AG08396 (cell line): ENCODE measurements around the gene RAB3C.
A peak's percentile ranks its signal among the peaks of the same experiment; 100 is the strongest.
"Not testable (repeated sequence)": the region's sequence is repeated elsewhere in the genome, so short reads cannot be mapped to it uniquely, and the experiment has no call there.

ENCODE experiments used
- DNase-seq: peaks from one replicate; pipeline ENCODE4 v3.0.0; 2012; ENCODE audit warnings: low spot score, mixed read lengths

RAB3C gene, protein sequence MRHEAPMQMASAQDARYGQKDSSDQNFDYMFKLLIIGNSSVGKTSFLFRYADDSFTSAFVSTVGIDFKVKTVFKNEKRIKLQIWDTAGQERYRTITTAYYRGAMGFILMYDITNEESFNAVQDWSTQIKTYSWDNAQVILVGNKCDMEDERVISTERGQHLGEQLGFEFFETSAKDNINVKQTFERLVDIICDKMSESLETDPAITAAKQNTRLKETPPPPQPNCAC

DNA sequence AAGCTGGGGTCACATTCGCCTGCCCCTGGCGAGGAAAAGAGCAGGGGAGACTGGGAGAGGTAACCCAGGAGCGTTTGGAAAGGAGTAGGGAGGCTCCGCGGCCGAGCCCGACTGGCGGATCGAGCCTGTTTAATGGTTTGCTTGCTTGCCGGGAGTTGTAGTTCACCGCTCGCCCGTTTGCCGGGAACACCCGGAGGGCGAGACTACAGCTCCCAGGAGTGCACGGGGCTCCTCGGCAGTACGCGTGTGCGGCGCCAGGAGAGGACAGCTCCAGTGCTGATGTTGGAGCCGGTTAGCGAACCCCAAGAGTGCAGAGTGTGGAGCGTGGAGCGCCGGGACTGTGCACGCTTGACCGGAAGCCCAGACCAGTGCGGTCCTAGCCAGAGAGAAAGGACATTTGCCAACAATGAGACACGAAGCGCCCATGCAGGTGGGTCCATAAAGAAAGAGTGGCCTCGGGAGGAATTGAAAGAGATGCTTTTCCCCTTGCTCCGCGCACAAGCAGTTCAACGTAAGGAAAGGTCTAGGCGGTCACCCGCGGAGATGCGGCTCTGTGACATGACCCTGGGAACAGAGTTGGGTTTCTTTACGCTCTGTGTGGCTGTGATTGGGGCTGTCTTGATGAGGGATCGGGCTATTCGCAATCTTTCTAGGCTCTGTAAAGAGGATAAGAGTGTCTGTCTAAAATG lies at the start of gene RAB3C:
Gene RAB3C, plus strand, starts transcription at position 273 of the 689 bp plus-strand sequence. Its CDS starts 134 bp downstream, at position 407.
- DNase-seq, result peak; percentile 94

GRCh38 chr5:58541935-58542334 lies 40.9 kb upstream of the RAB3C start:
- not testable (repeated sequence) for DNase-seq

- DNase-seq, result no peak
These were observed 40.2 kb upstream of the RAB3C start for GRCh38 chr5:58542709-58543108.

DNA sequence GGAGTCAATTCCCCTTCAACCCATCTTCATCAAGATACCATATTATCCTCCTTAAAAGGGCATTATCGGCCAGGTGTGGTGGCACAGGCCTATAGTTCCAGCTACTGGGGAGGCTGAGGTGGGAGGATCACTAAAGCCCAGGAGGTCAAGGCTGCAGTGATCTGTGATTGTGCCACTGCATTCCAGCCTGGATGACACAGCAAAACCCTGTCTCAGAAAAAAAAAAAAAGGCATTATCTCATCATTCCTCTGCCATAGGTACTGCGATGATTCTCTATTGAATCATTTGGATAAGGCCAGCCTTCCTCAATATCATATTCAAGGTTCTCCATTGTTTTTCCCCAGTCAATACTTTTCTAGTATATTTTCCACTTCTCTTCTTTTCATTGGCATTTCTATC lies 39.2 kb upstream of the RAB3C start:
- DNase-seq, result no peak

- DNase-seq, result no peak
These were observed 38.7 kb upstream of the RAB3C start for GRCh38 chr5:58544195-58544594.

DNA sequence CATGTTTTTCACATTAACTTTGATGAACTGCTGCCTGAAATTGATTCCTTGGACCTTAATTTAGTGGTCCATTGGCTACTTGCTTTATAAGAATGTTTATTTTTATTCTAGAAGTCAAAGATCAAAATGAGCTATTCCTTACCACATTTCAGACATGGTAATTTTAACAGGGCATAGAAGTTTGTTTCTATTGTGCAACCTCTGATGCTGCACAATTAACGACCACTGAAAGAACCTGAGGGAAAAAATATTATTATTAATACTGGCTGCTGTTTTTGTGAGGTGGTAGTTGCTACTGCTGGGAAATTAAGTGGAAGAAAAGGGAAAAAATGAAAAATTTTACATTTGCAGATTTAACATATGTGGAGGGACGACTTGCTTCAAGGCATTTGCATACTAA lies 37.9 kb upstream of the RAB3C start:
- DNase-seq, result no peak

- no peak for DNase-seq
These were observed 37.0 kb upstream of the RAB3C start for GRCh38 chr5:58545912-58546311.

DNA sequence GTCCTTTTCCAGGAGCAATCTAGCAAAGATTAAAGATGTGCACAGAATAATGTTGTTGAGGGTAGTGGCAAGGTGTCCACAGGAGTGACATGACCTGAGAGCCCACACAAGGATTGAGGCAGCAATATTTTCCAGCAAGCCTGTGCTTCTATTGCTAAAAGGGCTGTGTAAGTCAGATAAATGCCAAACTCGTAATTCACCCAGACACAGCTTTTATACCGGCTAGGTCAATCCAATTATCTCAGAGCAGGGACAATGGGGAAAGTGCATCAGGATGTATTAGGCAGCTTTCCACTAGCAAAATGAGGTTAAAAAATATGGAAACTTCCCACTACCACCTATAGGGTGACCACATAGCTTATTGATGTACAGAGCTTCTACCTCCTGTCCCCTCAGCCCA lies 34.8 kb upstream of the RAB3C start:
- DNase-seq, result no peak

GRCh38 chr5:58551492-58551891 lies 31.4 kb upstream of the RAB3C start:
- no peak for DNase-seq

DNA sequence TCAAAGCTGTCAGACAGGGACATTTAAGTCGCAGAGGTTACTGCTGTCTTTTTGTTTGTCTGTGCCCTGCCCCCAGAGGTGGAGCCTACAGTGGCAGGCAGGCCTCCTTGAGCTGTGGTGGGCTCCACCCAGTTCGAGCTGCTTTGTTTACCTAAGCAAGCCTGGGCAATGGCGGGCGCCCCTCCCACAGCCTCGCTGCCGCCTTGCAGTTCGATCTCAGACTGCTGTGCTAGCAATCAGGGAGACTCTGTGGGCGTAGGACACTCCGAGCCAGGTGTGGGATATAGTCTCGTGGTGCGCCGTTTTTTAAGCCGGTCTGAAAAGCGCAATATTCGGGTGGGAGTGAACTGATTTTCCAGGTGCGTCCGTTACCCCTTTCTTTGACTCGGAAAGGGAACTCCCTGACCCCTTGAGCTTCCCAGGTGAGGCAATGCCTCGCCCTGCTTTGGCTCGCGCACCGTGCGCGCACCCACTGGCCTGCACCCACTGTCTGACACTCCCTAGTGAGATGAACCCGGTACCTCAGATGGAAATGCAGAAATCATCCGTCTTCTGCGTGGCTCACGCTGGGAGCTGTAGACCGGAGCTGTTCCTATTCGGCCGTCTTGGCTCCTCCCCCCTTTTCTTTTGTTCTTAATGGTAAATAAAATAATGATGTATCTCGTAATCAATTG lies 25.1 kb upstream of the RAB3C start:
- not testable (repeated sequence) for DNase-seq

- DNase-seq, result not testable (repeated sequence)
These were observed 19.7 kb upstream of the RAB3C start for GRCh38 chr5:58563016-58563700.

DNA sequence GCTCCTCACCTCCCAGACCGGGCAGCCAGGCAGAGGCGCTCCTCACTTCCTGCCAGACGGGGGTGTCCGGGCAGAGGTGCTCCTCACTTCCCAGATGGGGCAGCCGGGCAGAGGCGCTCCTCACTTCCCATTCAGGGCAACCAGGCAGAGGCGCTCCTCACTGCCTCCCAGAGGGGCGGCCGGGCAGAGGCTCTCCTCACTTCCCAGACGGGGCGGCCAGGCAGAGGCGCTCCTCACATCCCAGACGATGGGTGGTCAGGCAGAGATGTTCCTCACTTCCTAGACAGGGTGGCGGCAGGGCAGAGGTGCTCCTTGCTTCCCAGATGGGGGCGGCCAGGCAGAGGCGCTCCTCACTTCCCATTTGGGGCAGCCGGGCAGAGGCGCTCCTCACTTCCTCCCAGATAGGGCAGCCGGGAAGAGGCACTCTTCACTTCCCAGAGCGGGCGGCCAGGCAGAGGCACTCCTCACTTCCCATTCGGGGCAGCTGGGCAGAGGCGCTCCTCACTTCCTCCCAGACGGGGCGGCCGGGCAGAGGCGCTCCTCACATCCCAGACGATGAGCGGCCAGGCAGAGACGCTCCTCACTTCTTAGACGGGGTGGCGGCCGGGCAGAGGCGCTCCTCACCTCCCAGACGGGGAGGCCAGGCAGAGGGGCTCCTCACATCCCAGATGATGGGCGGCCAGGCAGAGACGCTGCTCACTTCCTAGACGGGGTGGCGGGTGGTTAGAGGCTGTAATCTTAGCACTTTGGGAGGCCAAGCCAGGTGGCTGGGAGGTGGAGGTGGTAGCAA lies 18.6 kb upstream of the RAB3C start:
- DNase-seq, result not testable (repeated sequence)

DNA sequence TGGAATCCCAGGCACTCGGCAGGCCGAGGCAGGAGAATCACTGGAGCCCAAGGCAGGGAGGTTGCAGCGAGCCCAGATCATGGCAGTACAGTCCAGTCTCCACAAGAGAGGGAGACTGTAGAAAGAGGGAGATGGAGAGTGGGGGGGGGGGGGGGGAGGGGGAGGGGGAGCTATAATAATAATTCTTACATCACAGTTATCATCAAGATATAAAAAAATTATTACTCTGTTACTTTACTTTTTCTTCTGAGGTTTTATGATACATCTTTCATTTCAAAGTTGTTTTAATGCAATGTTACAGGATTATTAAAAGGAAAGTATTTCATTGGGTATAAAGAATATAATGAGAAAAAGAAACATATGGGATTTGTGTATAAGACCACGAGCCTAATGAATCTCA lies 17.8 kb upstream of the RAB3C start:
- no peak for DNase-seq

DNA sequence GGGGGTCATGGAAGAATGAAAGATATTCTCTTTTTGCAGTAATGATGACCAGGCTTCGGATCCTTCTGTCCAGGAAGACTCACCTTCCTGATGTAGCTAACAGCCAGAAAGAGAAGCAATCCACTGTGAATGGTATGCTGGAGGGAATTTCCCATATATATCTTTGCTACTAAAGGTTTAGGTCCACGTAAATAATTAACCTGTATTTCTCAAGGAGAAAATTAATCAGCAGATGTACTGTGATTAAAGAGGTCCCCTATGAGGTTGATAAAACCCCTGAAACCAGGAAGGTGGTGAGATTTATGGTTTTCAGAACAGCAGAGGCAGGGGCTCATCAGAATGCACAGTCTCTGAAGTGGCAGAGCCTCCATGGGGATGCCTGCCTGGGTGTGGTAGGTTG lies 11.4 kb upstream of the RAB3C start:
- no peak for DNase-seq

DNA sequence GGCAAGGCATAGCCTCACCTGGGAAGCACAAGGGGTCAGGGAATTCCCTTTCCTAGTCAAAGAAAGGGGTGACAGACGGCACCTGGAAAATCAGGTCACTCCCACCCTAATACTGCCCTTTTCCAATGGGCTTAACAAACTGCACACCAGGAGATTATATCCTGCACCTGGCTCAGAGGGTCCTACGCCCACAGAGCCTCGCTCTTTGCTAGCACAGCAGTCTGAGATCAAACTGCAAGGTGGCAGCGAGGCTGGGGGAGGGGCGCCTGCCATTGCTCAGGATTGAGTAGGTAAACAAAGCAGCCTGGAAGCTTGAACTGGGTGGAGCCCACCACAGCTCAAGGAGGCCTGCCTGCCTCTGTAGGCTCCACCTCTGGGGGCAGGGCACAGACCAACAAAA lies 9.9 kb upstream of the RAB3C start:
- not testable (repeated sequence) for DNase-seq

DNA sequence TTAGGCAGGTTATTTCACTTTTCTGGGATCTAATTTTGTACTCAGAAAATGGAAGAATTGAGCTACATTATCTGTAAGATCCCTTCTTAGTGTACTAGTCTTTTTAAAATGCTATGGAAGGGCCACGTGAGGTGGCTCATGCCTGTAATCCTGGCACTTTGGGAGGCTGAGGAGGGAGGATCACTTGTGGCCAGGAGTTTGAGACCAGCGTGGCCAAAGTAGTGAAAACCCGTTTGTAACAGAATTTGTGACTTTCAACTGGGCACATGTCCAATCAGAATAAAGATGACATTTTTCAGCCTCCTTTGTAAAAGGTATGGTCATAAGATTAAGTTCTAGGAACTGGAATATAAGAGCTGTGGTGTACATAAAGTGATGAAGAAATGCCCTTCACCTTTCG lies 3.1 kb upstream of the RAB3C start:
- no peak for DNase-seq

- DNase-seq, result no peak
These were observed 664 bp upstream of the RAB3C start for GRCh38 chr5:58582019-58582802.

GRCh38 chr5:58595952-58596351 lies 13.1 kb downstream of the RAB3C start:
- no peak for DNase-seq

DNA sequence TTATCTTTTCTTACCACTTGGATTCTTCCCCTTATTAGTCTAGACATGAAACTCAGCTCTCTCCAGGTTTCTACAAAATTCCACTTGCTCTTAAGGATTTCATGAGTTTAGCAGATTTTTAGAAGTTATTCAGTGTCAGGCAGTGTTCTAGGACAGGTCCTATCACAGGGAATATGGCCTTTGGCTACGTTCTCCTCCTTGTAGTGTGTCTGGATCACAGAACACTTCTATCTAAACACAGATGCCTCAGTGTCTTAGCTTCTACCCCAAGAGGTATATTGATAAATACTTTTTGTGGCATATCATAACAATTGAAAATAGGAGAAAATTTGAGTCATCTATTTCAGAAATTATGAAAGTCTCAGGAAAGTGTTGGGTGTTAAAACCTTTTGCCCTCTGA lies 15.6 kb downstream of the RAB3C start:
- no peak for DNase-seq

- no peak for DNase-seq
These were observed 16.3 kb downstream of the RAB3C start for GRCh38 chr5:58599217-58599616.

- not testable (repeated sequence) for DNase-seq
These were observed 17.7 kb downstream of the RAB3C start for GRCh38 chr5:58600613-58601012.
